ENCODE results near the gene ALG1. TPM values are rescaled to one million over a fixed set of nuclear protein-coding genes. Genes with fewer than 3 reads are reported as not detected.

The ALG1 gene
- total RNA-seq, 1 experiment from 2014 or later = 42.0 TPM

GRCh38 chr16:5034167-5034523 lies 37.5 kb upstream of the ALG1 start:
- no peak for TF ChIP-seq CTCF (IDR thresholded peaks at IDR 0.05; ENCODE audit: insufficient read depth in 1 of 2, low read depth in 1 of 2, low read length in 1 of 2, severe bottlenecking in 1 of 2, unreplicated experiment in 1 of 2)
- peaks cover 36% of the 10 kb centered on the region for H3K4me1 Mint-ChIP-seq (ENCODE audit: low read depth, unreplicated experiment)
- DNase-seq = no peak
- intact Hi-C loops (cut with micrococcal nuclease; ENCODE audit: unreplicated experiment) = loop anchor here (10.0 kb wide), 1 partner anchor 61 kb away; the partner anchor contains the start of gene EEF2KMT
- BruUV-seq (replicated peaks) = TSS peak; percentile 72
- ChIA-PET CTCF (interaction anchor here (0.8 kb wide), 1 partner anchor 9 kb away, joined by 3 read pairs; no protein-coding TSS in a partner anchor), POLR2A (no interaction called here)
- peak overlapping the region; percentile 68 for H3K4me3 Mint-ChIP-seq (ENCODE audit: unreplicated experiment)
- peaks cover 23% of the 10 kb centered on the region for H3K4me1 ChIP-seq
- no peaks in the 10 kb centered on the region for H3K27me3 ChIP-seq (replicated peaks; ENCODE audit: control insufficient read depth, insufficient read depth, low read length)
- H3K9me3 Mint-ChIP-seq (ENCODE audit: unreplicated experiment) = no peaks in the 10 kb centered on the region
- peak overlapping the region; percentile 95 for H3K27ac Mint-ChIP-seq (ENCODE audit: unreplicated experiment)
- no peaks in the 10 kb centered on the region for H3K27me3 Mint-ChIP-seq (ENCODE audit: insufficient read depth, unreplicated experiment)
- H3K9me3 ChIP-seq = no peaks in the 10 kb centered on the region
- H3K36me3 ChIP-seq (ENCODE audit: control insufficient read depth, insufficient read depth, low read length) = no peaks in the 10 kb centered on the region
- peaks cover 25% of the 10 kb centered on the region for H3K36me3 Mint-ChIP-seq (ENCODE audit: insufficient read depth, unreplicated experiment)
- peak overlapping the region; percentile 96 for H3K4me3 ChIP-seq (ENCODE audit: low read depth, low read length)

- intact Hi-C loops (cut with micrococcal nuclease; ENCODE audit: unreplicated experiment) = loop anchor here (5.0 to 10.0 kb wide), 2 partner anchors 36 to 59 kb away; partner anchors contain the start of genes ALG1 and EEF2KMT
- peak overlapping the region; percentile 95 for H3K27ac Mint-ChIP-seq (ENCODE audit: unreplicated experiment)
- Histone ChIP-seq H3K4me1 (peaks cover 23% of the 10 kb centered on the region), H3K4me3 (ENCODE audit: low read depth, low read length) (no peak overlapping the region), H3K27me3 (replicated peaks; ENCODE audit: control insufficient read depth, insufficient read depth, low read length) (no peaks in the 10 kb centered on the region), H3K36me3 (ENCODE audit: control insufficient read depth, insufficient read depth, low read length) (no peaks in the 10 kb centered on the region), H3K9me3 (no peaks in the 10 kb centered on the region)
- no TSS peak for BruUV-seq (replicated peaks)
- TF ChIP-seq CTCF (IDR thresholded peaks at IDR 0.05; ENCODE audit: insufficient read depth in 1 of 2, low read depth in 1 of 2, low read length in 1 of 2, severe bottlenecking in 1 of 2, unreplicated experiment in 1 of 2) = no peak
- peaks cover 41% of the 10 kb centered on the region for H3K4me1 Mint-ChIP-seq (ENCODE audit: low read depth, unreplicated experiment)
- H3K27me3 Mint-ChIP-seq (ENCODE audit: insufficient read depth, unreplicated experiment) = no peaks in the 10 kb centered on the region
- ChIA-PET CTCF (interaction anchor here (0.7 to 1.5 kb wide), 4 partner anchors 16 to 77 kb away, joined by 3 to 5 read pairs (median 3); no protein-coding TSS in a partner anchor), POLR2A (no interaction called here)
- H3K36me3 Mint-ChIP-seq (ENCODE audit: insufficient read depth, unreplicated experiment) = peaks cover 25% of the 10 kb centered on the region
- DNase-seq = no peak
- H3K4me3 Mint-ChIP-seq (ENCODE audit: unreplicated experiment) = peak overlapping the region; percentile 68
- H3K9me3 Mint-ChIP-seq (ENCODE audit: unreplicated experiment) = no peaks in the 10 kb centered on the region
Observed at GRCh38 chr16:5035909-5036227, 35.8 kb upstream of the ALG1 start.

GRCh38 chr16:5036228-5037156 lies 35.2 kb upstream of the ALG1 start:
- Mint-ChIP-seq H3K4me3 (ENCODE audit: unreplicated experiment) (no peak overlapping the region), H3K4me1 (ENCODE audit: low read depth, unreplicated experiment) (peaks cover 45% of the 10 kb centered on the region), H3K27me3 (ENCODE audit: insufficient read depth, unreplicated experiment) (no peaks in the 10 kb centered on the region), H3K9me3 (ENCODE audit: unreplicated experiment) (no peaks in the 10 kb centered on the region), H3K36me3 (ENCODE audit: insufficient read depth, unreplicated experiment) (peaks cover 25% of the 10 kb centered on the region), H3K27ac (ENCODE audit: unreplicated experiment) (peak overlapping the region; percentile 95)
- Histone ChIP-seq H3K36me3 (ENCODE audit: control insufficient read depth, insufficient read depth, low read length) (no peaks in the 10 kb centered on the region), H3K4me1 (peaks cover 28% of the 10 kb centered on the region), H3K4me3 (ENCODE audit: low read depth, low read length) (no peak overlapping the region), H3K9me3 (no peaks in the 10 kb centered on the region), H3K27me3 (replicated peaks; ENCODE audit: control insufficient read depth, insufficient read depth, low read length) (no peaks in the 10 kb centered on the region)
- DNase-seq = no peak
- ChIA-PET CTCF (interaction anchor here (0.6 to 1.5 kb wide), 5 partner anchors 15 to 79 kb away, joined by 3 to 5 read pairs (median 3); no protein-coding TSS in a partner anchor), POLR2A (no interaction called here)
- BruUV-seq (replicated peaks) = no TSS peak
- intact Hi-C loops (cut with micrococcal nuclease; ENCODE audit: unreplicated experiment) = loop anchor here (5.0 to 10.0 kb wide), 2 partner anchors 36 to 58 kb away; partner anchors contain the start of genes ALG1 and EEF2KMT
- TF ChIP-seq CTCF (IDR thresholded peaks at IDR 0.05; ENCODE audit: insufficient read depth in 1 of 2, low read depth in 1 of 2, low read length in 1 of 2, severe bottlenecking in 1 of 2, unreplicated experiment in 1 of 2) = no peak
